Activated T-cell treated with anti-CD3 and anti-CD28 coated beads, Interleukin-2, amount 50 U/mL, for 72 hours (primary cell): Measurements from ENCODE around the gene IBSP. TPM values are rescaled to one million over a fixed set of nuclear protein-coding genes. Genes with fewer than 3 reads are reported as not detected.

Source experiments
- ATAC-seq, 2 donors: fragments of 150-1000 bp; cut with Tn5 transposase; replicated peaks in 1 of 2; 2 replicates each; pipeline ENCODE4 v1.10.0; 2021; ENCODE audit warnings: moderate library complexity in 2 of 2, mild to moderate bottlenecking in 1 of 2
- DNase-seq, 2 donors: peaks; one replicate each; pipeline ENCODE4 v3.0.0; 2021 to 2022; ENCODE audit warnings: mixed read lengths in 1 of 2
- H3K27ac Mint-ChIP-seq: one replicate; pipeline ENCODE4 v1.8.0; 2022; ENCODE audit warnings: mild to moderate bottlenecking, moderate library complexity, mixed read lengths
- H3K27me3 Mint-ChIP-seq: one replicate; pipeline ENCODE4 v1.8.0; 2022; ENCODE audit warnings: low read depth, mixed read lengths
- H3K36me3 Mint-ChIP-seq, 2 donors: one replicate each; pipeline ENCODE4 v1.8.0; 2022; ENCODE audit warnings: mixed read lengths in 2 of 2, mild to moderate bottlenecking in 1 of 2; ENCODE audit not compliant: insufficient read depth in 2 of 2
- H3K4me1 Mint-ChIP-seq: one replicate; pipeline ENCODE4 v1.8.0; 2022; ENCODE audit warnings: low read depth, mixed read lengths
- H3K4me3 Mint-ChIP-seq, 2 donors: one replicate each; pipeline ENCODE4 v1.8.0; 2022; ENCODE audit warnings: mild to moderate bottlenecking in 2 of 2, mixed read lengths in 2 of 2, moderate library complexity in 2 of 2
- H3K9me3 Mint-ChIP-seq, 2 donors: one replicate each; pipeline ENCODE4 v1.8.0; 2022; ENCODE audit warnings: mixed read lengths in 2 of 2
- total RNA-seq, 2 donors: library from RNA; stranded (reverse); gene quantifications; one replicate each; pipeline ENCODE4 v1.2.3, GENCODE V29; 2022

Gene IBSP
- total RNA-seq, 2 donors from 2014 or later: not detected

DNA sequence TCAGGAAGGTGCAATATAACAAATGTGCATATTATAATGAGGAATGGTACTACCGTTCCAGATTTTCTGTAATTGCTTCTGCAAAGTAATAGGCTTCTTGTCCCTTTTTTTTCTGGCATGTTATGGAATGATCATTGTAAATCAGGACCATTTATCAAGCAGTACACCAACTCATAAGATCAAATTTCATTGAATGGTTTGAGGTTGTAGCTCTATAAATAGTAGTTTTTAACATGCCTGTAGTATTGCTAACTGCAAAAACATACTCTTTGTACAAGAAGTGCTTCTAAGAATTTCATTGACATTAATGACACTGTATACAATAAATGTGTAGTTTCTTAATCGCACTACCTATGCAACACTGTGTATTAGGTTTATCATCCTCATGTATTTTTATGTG is 12.6 kb downstream of the IBSP start:
- ATAC-seq (no peak), DNase-seq (no peak)
- no peak overlapping the region for H3K27ac Mint-ChIP-seq
- peaks cover 2 to 9% of the 10 kb centered on the region in 2 donors for H3K9me3 Mint-ChIP-seq
- no peaks in the 10 kb centered on the region for H3K4me1 Mint-ChIP-seq
- H3K36me3 Mint-ChIP-seq: no peaks in the 10 kb centered on the region
- H3K27me3 Mint-ChIP-seq: peaks cover 13% of the 10 kb centered on the region
- no peak overlapping the region for H3K4me3 Mint-ChIP-seq

DNA sequence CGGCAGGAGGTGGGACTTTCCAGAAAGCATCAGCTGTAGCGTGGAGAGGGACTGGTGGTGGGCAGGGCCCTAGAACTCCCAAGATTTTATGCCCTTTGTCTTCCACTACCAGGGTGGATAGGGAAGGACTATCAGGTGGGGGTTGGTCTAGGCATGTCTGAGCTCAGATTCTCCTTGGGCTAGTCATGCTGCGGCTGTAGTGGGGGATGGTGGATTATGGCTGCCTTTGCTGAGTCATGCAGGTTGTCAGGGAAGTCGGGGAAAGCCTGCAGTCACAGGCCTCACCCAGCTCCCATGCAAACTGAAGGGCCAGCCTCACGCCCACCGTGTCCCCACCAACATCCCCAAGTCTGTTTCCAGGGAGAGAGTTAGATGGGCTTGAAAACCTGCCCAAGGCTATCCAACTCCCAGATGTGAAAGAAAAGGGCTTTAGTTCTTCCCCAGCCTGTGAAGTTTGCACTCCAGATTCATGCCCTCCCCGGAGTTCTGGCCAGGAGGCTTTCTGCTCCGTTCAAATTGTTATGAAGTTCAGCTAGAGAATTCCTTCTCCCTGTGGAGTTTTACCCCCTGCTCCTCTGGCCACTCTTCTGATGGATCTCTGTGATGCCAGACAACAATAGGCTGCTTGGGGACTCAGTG is 20.0 kb downstream of the IBSP start:
- no peaks in the 10 kb centered on the region for H3K4me1 Mint-ChIP-seq
- H3K4me3 Mint-ChIP-seq: no peak overlapping the region
- ATAC-seq (no peak), DNase-seq (no peak)
- H3K27ac Mint-ChIP-seq: no peak overlapping the region
- peaks cover 2 to 8% of the 10 kb centered on the region in 2 donors for H3K9me3 Mint-ChIP-seq
- peaks cover 12% of the 10 kb centered on the region for H3K27me3 Mint-ChIP-seq
- H3K36me3 Mint-ChIP-seq: no peaks in the 10 kb centered on the region

DNA sequence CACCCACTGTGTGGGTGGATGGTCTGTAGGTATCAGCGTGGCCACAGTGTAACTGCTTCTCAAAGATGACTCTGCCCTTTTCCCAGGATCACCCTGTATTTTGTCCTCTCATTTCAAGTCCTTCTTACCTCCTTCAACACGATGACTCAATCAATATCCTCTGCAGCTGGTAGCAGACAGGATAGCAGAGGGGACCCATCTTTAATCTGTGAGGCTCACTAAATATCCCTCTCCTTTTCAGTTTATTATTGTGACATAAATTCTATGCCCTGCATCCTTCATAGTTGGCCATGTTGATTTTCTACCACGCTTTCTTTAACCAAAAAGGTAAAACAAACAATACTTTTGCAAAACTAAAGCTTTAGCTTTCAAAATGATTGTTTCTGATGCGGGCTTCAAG is 23.8 kb downstream of the IBSP start:
- DNase-seq: no peak

DNA sequence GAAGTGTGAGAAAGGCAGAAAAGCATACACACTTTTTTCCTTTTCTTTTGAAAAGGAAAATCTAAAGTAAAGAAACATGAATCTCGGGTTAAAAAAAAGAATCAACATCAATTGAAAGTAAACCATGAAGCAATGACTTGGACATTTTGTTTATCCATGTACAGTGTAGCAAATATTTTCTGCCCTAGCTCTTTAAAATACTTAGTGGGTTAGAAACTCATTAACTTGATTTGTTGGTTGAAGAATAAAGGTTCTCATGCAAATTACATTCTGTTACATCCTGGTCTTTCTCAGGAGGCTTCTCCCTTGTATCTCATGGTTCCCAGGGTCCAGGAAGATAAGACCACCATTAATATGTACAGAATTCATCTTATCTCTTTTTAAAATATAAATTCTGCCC is 24.4 kb downstream of the IBSP start:
- H3K9me3 Mint-ChIP-seq: peaks cover 2 to 4% of the 10 kb centered on the region in 2 donors
- H3K36me3 Mint-ChIP-seq: no peaks in the 10 kb centered on the region
- ATAC-seq (no peak), DNase-seq (no peak)
- no peaks in the 10 kb centered on the region for H3K4me1 Mint-ChIP-seq
- no peak overlapping the region for H3K4me3 Mint-ChIP-seq
- no peaks in the 10 kb centered on the region for H3K27me3 Mint-ChIP-seq
- H3K27ac Mint-ChIP-seq: no peak overlapping the region

More for the DNA sequence above, 23.8 kb downstream of the IBSP start:
- no peak for ATAC-seq
- no peaks in the 10 kb centered on the region for H3K36me3 Mint-ChIP-seq
- H3K9me3 Mint-ChIP-seq: peaks cover 2 to 4% of the 10 kb centered on the region in 2 donors
- no peaks in the 10 kb centered on the region for H3K4me1 Mint-ChIP-seq
- no peak overlapping the region for H3K27ac Mint-ChIP-seq
- H3K27me3 Mint-ChIP-seq: no peaks in the 10 kb centered on the region
- H3K4me3 Mint-ChIP-seq: no peak overlapping the region

DNA sequence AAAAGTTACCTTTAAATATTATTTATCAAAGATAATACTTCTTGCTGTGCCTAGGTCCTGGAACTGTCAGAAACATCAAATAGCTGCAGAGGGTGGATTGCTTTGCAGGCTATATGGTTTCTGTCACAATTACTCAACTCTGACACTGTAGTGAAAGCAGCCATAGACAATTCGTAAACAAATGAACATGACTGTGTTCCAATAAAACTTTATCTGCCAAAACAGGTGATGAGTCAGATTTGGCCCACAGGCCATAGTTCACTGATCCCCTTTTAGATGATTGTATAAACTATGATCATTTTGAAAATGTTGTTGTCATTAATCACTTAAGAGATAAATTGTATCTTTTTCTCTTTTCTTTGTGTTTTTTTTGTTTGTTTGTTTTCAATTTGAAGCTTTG is 25.0 kb downstream of the IBSP start:
- Mint-ChIP-seq H3K4me3 (no peak overlapping the region), H3K9me3 (peaks cover 2 to 4% of the 10 kb centered on the region in 2 donors), H3K27ac (no peak overlapping the region), H3K27me3 (no peaks in the 10 kb centered on the region), H3K4me1 (no peaks in the 10 kb centered on the region), H3K36me3 (no peaks in the 10 kb centered on the region)
- DNase-seq: no peak
- ATAC-seq: no peak

DNA sequence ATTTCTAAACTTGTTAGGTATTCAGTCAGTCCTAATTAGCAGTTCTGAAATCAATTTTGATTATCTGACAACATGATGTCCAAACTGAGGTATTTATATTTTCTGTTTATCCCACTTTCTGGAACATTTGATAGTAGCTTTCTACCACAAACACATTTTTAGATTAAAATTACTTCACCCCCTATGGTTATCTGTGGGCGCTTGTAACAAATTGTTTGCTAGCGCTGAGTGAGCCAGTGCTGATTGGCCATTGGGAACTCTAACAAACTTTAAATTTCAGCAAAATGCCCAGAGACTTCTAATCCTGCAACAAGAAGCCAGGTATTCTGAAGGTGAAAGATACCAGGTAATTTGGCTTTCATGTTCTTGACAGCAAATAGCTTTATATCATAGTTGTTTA is 33.3 kb downstream of the IBSP start, which contains the start of gene MEPE:
Gene MEPE (plus strand): TSS at position 301 of the 400 bp plus-strand sequence. CDS start 1,746 bp downstream, outside the sequence.
- Mint-ChIP-seq H3K27ac (no peak within 1 kb of the TSS), H3K36me3 (no peaks in the 10 kb centered on the region), H3K9me3 (no peaks in the 10 kb centered on the region), H3K27me3 (peaks cover 7% of the 10 kb centered on the region), H3K4me3 (no peak within 1 kb of the TSS), H3K4me1 (no peaks in the 10 kb centered on the region)
- ATAC-seq (no peak), DNase-seq (no peak)

DNA sequence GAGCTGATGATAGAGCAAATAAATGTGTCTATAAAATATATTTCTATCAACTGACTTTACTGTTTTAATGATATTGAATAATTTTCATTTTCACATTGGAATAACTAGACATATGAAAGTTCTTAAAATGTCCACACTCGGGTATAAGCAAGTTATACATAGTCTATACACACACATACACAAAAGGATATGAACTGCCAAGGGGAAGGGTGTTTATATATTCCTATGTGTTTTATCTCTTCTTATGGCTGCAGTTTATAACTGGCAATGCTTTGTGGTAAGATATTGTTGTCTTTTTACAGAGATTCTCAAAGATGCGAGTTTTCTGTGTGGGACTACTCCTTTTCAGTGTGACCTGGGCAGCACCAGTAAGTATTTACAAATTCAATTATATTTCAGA is 35.0 kb downstream of the IBSP start:
- Mint-ChIP-seq H3K27me3 (peaks cover 15% of the 10 kb centered on the region), H3K4me3 (no peak overlapping the region), H3K36me3 (no peaks in the 10 kb centered on the region), H3K27ac (no peak overlapping the region), H3K9me3 (no peaks in the 10 kb centered on the region), H3K4me1 (no peaks in the 10 kb centered on the region)
- ATAC-seq (no peak), DNase-seq (no peak)

DNA sequence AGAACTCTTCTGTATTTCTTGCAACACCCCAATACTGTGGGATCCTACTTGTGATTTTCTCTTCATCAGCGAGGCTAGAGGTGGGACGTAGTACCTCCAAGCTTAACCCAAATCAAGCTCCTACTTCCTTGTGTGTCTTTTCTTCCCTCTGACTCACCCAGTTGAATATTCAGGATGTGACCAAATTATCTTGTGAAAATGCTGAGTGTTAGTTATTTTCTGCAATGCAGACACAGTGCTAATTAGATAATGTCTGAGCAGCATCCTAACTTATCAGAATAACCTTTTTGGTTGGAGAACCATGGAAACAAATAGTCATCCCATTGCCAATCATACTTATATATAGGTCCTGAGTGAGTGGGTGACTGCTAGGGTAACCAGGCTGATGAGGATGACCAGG is 35.8 kb downstream of the IBSP start:
- Mint-ChIP-seq H3K4me3 (no peak overlapping the region), H3K4me1 (no peaks in the 10 kb centered on the region), H3K27me3 (peaks cover 15% of the 10 kb centered on the region), H3K36me3 (no peaks in the 10 kb centered on the region), H3K9me3 (no peaks in the 10 kb centered on the region), H3K27ac (no peak overlapping the region)
- no peak for ATAC-seq
- no peak for DNase-seq

DNA sequence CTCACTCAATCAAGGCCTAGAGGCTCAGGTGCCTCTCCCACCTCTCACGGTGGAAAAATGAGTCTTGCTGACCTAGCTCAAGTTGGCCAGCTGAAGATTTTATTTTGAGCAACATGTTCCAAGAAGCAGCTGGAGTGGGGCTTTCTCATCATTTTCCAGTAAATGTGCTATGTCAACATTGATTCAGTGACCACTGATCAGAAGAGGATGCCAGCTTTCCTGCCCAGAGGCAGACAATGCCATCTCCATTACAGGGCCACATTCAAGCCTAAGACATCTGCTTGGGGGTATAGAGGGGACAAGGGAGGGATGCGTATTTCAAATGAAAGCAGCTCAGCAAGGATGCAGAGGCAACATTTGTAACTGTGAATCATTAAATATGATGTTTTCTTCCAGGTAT is 36.4 kb downstream of the IBSP start:
- H3K27ac Mint-ChIP-seq: no peak overlapping the region
- no peak overlapping the region for H3K4me3 Mint-ChIP-seq

DNA sequence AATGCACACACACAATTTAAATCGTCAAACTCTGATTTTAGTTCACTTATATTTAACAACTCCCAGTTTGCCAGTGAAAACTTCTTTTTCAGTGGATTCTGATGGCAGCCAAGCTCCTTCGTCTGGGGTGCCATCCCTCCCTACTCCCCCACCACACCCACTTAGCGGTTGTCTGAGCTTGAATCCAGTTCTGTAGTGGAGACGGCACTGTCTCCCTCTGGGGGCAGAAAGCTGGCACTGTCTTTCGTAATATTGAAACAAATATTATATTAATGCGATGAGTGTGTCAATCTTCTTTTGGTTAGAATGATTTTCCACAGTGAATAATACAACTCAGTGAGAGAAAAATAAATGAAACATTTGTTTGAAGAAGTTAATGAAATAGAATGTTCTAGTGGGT is 38.9 kb downstream of the IBSP start:
- Mint-ChIP-seq H3K27me3 (peaks cover 8% of the 10 kb centered on the region), H3K36me3 (no peaks in the 10 kb centered on the region), H3K27ac (peak overlapping the region; percentile 19), H3K9me3 (no peaks in the 10 kb centered on the region), H3K4me1 (no peaks in the 10 kb centered on the region), H3K4me3 (no peak overlapping the region)
- ATAC-seq (no peak), DNase-seq (no peak)

More for the DNA sequence above, 36.4 kb downstream of the IBSP start:
- no peaks in the 10 kb centered on the region for H3K4me1 Mint-ChIP-seq
- no peak for DNase-seq
- no peaks in the 10 kb centered on the region for H3K9me3 Mint-ChIP-seq
- H3K27me3 Mint-ChIP-seq: peaks cover 15% of the 10 kb centered on the region
- no peaks in the 10 kb centered on the region for H3K36me3 Mint-ChIP-seq
- no peak for ATAC-seq

DNA sequence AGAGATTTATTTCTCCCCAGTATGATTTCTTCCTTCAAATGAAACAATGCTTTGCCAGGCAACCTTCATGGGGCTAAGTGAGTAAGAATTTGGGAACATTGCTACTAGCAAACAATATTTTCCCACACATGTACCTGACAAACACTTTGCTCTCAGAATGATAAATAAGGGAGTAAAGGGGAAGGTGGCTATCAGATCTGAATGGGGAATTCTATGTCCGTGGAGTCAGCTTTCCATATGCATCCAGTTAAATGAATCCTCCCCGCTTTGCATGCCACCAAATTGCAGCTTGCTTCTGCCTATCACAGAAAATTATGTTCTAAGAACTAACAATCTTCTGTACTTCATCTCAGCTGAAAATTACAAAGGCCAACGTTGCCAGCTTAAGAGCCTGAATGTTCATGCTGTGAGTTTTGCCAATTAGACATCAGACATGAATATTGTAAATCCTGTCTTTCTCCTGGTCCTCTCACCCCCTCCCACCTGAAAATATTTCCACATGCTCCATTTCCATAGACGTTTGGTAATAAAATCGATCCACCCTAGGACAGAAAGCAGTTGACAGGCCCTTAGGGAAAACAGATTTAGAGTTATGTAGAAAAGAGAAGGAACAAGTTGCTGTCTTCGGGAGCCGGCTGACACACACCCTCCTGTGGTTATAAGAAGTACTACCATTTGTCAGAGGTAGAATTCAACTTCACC is 39.7 kb downstream of the IBSP start:
- Mint-ChIP-seq H3K36me3 (no peaks in the 10 kb centered on the region), H3K9me3 (no peaks in the 10 kb centered on the region), H3K27me3 (peaks cover 8% of the 10 kb centered on the region), H3K27ac (no peak overlapping the region), H3K4me3 (no peak overlapping the region), H3K4me1 (no peaks in the 10 kb centered on the region)
- DNase-seq (peak; percentile 5 to 6), ATAC-seq (no peak)

DNA sequence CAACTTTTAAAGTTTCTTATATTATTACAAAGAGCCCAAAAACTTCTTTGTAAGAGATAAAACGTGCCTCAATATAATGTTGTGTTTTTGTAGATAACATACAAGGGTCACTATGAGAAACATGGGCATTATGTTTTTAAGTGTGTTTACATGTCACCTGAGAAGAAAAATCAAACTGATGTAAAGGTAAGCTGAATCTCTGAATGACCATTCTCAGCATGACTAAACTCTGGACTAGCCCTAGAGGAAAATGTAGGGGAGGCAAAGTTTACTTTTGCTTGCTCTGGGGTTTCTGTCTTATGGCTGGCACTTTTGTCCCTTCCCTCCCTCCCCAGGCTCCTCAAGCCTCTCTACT is 40.2 kb downstream of the IBSP start:
- H3K4me1 Mint-ChIP-seq: no peaks in the 10 kb centered on the region
- DNase-seq (no peak), ATAC-seq (no peak)
- no peak overlapping the region for H3K4me3 Mint-ChIP-seq
- no peak overlapping the region for H3K27ac Mint-ChIP-seq
- no peaks in the 10 kb centered on the region for H3K36me3 Mint-ChIP-seq
- H3K9me3 Mint-ChIP-seq: no peaks in the 10 kb centered on the region
- peaks cover 8% of the 10 kb centered on the region for H3K27me3 Mint-ChIP-seq

DNA sequence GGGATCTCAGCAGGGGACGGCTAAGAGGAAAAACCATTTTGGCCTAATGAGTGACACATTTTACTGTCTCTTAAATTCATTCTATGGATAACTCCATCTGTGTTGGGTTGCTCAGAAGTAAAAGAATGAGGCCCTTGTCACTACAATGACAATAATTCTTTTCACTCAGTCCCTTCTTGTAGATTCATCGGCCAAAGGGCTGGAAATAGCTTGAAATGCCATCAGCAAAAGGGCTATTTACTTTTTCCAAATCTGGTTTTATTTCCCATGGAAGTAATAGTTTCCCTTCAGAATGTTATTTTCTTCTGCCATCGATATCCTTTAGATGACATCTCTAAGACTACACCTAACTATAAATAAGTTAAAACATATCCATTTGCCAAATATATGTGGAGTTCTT is 40.8 kb downstream of the IBSP start:
- H3K4me1 Mint-ChIP-seq: no peaks in the 10 kb centered on the region

DNA sequence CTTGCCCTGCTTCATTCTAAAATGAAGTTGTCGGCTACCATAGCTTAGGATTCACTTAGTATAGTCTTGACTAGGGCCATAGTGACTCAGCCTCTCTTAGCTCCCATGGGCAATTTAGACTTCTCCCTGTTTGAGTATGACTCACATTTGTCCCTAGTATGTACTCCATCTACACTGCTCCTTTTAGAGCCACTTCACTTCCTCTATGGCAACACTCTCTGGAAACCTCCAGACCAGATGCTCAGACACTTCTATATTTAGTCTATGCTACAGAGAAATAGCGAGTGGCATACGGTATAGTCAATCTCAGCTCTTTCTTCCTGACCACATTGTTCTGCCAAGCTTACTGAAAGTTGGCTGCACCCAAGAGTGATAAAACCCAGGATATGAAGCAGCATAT is 44.6 kb downstream of the IBSP start:
- Mint-ChIP-seq H3K4me1 (peaks cover 4% of the 10 kb centered on the region), H3K36me3 (no peaks in the 10 kb centered on the region), H3K27me3 (no peaks in the 10 kb centered on the region), H3K27ac (no peak overlapping the region), H3K9me3 (no peaks in the 10 kb centered on the region), H3K4me3 (no peak overlapping the region)
- DNase-seq: no peak
- no peak for ATAC-seq

More for the DNA sequence above, 40.8 kb downstream of the IBSP start:
- H3K9me3 Mint-ChIP-seq: no peaks in the 10 kb centered on the region
- no peak overlapping the region for H3K4me3 Mint-ChIP-seq
- ATAC-seq (no peak), DNase-seq (no peak)
- H3K36me3 Mint-ChIP-seq: no peaks in the 10 kb centered on the region
- no peak overlapping the region for H3K27ac Mint-ChIP-seq
- peaks cover 8% of the 10 kb centered on the region for H3K27me3 Mint-ChIP-seq
